Hepatocyte (in vitro differentiated cells): ENCODE data around the gene DDX52.

Source experiments
- CTCF ChIP-seq: fragments of 200-600 bp; sonication (generic); IDR thresholded peaks from 2 replicates; pipeline ENCODE4 v1.5.1; 2016; ENCODE audit warnings: antibody characterized with exemption, mild to moderate bottlenecking; ENCODE audit not compliant: poor library complexity
- EZH2 ChIP-seq: fragments of 200-600 bp; sonication (generic); IDR thresholded peaks from 2 replicates; pipeline ENCODE4 v1.6.1; 2016; ENCODE audit warnings: antibody characterized with exemption, mild to moderate bottlenecking, borderline replicate concordance
- EZH2phosphoT487 ChIP-seq: fragments of 200-600 bp; sonication (generic); IDR thresholded peaks from one replicate; pipeline ENCODE4 v1.6.1; 2018; ENCODE audit warnings: antibody characterized with exemption, mild to moderate bottlenecking, low read depth, moderate library complexity; ENCODE audit not compliant: unreplicated experiment, severe bottlenecking

- TF ChIP-seq CTCF (no peak), EZH2phosphoT487 (no peak), EZH2 (no peak)
These were observed 5.3 kb upstream of the DDX52 start for GRCh38 chr17:37648555-37648954.
